Ascending aorta (tissue), 2 donors: ENCODE data around the gene ACTL6B. TPM values are rescaled to one million over a fixed set of nuclear protein-coding genes. Genes with fewer than 3 reads are reported as not detected.

ENCODE experiments used
- DNase-seq, 2 donors: peaks; one replicate each; pipeline ENCODE4 v3.0.0-alpha.2; 2019; ENCODE audit warnings: low spot score in 2 of 2
- H3K27ac ChIP-seq, 2 donors: fragments of 200-600 bp; sonication (generic); one replicate each; pipeline ENCODE4 v1.5.1; 2016 to 2017; ENCODE audit warnings: mild to moderate bottlenecking in 1 of 2
- H3K27me3 ChIP-seq: fragments of 200-600 bp; sonication (generic); one replicate; pipeline ENCODE4 v1.5.1; 2017
- H3K36me3 ChIP-seq, 2 donors: fragments of 200-600 bp; sonication (generic); one replicate each; pipeline ENCODE4 v1.5.1; 2016
- H3K4me1 ChIP-seq, 2 donors: fragments of 200-600 bp; sonication (generic); one replicate each; pipeline ENCODE4 v1.5.1; 2016 to 2017; ENCODE audit warnings: mild to moderate bottlenecking in 1 of 2
- H3K4me3 ChIP-seq, 2 donors: fragments of 200-600 bp; sonication (generic); one replicate each; pipeline ENCODE4 v1.5.1; 2016 to 2017; ENCODE audit warnings: mild to moderate bottlenecking in 1 of 2
- H3K9me3 ChIP-seq, 2 donors: fragments of 200-600 bp; sonication (generic); one replicate each; pipeline ENCODE4 v1.5.1; 2016
- CTCF ChIP-seq, 3 experiments: fragments of 200-600 bp in 2 of 3; fragments of 450-650 bp in 1 of 3; sonication (generic) in 2 of 3; IDR thresholded peaks; one replicate each; pipeline ENCODE4 v1.5.1; 2016 to 2019; ENCODE audit warnings: antibody characterized with exemption in 3 of 3, mild to moderate bottlenecking in 1 of 3, moderate library complexity in 1 of 3
- intact Hi-C: fragments of 100-400 bp; cut with DNase I; formaldehyde crosslinking; loops from one replicate; pipeline ENCODE4 v1.15.1; 2023
- total RNA-seq: library from RNA; depleted of rRNA; stranded (reverse); fragments of >200 nt; gene quantifications from one replicate; pipeline ENCODE4 v1.1.0, GENCODE V29; 2016

ACTL6B gene
- total RNA-seq, 1 donor from 2014 or later = not detected

- no peak for TF ChIP-seq CTCF (IDR thresholded peaks at IDR 0.05)
- peak in 1 of 2 donors; percentile 83 for DNase-seq
- no peaks in the 10 kb centered on the region for H3K36me3 ChIP-seq
- peaks cover 10 to 30% of the 10 kb centered on the region in 2 donors for H3K4me1 ChIP-seq
- H3K9me3 ChIP-seq = no peaks in the 10 kb centered on the region
- intact Hi-C loops = loop anchor here (1.0 to 10.0 kb wide), 6 partner anchors 11 to 539 kb away; partner anchors contain the start of genes MOSPD3, NYAP1 and TRAPPC14
- peak within 1 kb of the TSS; percentile 92 to 96 for H3K4me3 ChIP-seq
- H3K27me3 ChIP-seq = no peaks in the 10 kb centered on the region
- peak within 1 kb of the TSS; percentile 73 to 81 for H3K27ac ChIP-seq
Measured at GRCh38 chr7:100694098-100694745, 38.0 kb upstream of the ACTL6B start, which contains the start of gene GIGYF1. Gene GIGYF1 (minus strand): TSS chr7:100694250. CDS start chr7:100688238, 6,012 bp downstream.

- Histone ChIP-seq H3K4me1 (peaks cover 10 to 30% of the 10 kb centered on the region in 2 donors), H3K9me3 (no peaks in the 10 kb centered on the region), H3K27ac (peak overlapping the region; percentile 60 to 81), H3K27me3 (no peaks in the 10 kb centered on the region), H3K4me3 (peak overlapping the region; percentile 92 to 96), H3K36me3 (peaks cover 5 to 6% of the 10 kb centered on the region in 2 donors)
- intact Hi-C loops = loop anchor here (1.0 to 10.0 kb wide), 6 partner anchors 12 to 539 kb away; partner anchors contain the start of genes MOSPD3, NYAP1 and TRAPPC14
- DNase-seq = no peak
- TF ChIP-seq CTCF (IDR thresholded peaks at IDR 0.05) = no peak
Measured at GRCh38 chr7:100693312-100694097, 37.3 kb upstream of the ACTL6B start.

- H3K27ac ChIP-seq = no peak overlapping the region
- no peak for TF ChIP-seq CTCF (IDR thresholded peaks at IDR 0.05)
- no peaks in the 10 kb centered on the region for H3K9me3 ChIP-seq
- peak overlapping the region; percentile 92 to 96 for H3K4me3 ChIP-seq
- H3K27me3 ChIP-seq = no peaks in the 10 kb centered on the region
- H3K36me3 ChIP-seq = peaks cover 15 to 16% of the 10 kb centered on the region in 2 donors
- peaks cover 10 to 30% of the 10 kb centered on the region in 2 donors for H3K4me1 ChIP-seq
- intact Hi-C loops = loop anchor here (5.0 to 10.0 kb wide), 5 partner anchors 60 to 538 kb away; partner anchors contain the start of genes MOSPD3, NYAP1 and TRAPPC14
- DNase-seq = no peak
Measured at GRCh38 chr7:100692578-100692961, 36.3 kb upstream of the ACTL6B start.

GRCh38 chr7:100691676-100692577 lies 35.7 kb upstream of the ACTL6B start:
- no peaks in the 10 kb centered on the region for H3K9me3 ChIP-seq
- TF ChIP-seq CTCF (IDR thresholded peaks at IDR 0.05) = peak; percentile 85 to 97 (median 92)
- H3K27me3 ChIP-seq = no peaks in the 10 kb centered on the region
- peaks cover 21 to 22% of the 10 kb centered on the region in 2 donors for H3K36me3 ChIP-seq
- H3K4me3 ChIP-seq = peak overlapping the region; percentile 92 to 96
- H3K27ac ChIP-seq = peak overlapping the region in 1 of 2 donors; percentile 20
- intact Hi-C loops = loop anchor here (1.0 to 10.0 kb wide), 7 partner anchors 17 to 537 kb away; partner anchors contain the start of genes MOSPD3, NYAP1 and TRAPPC14
- DNase-seq = peak in 1 of 2 donors; percentile 86
- peaks cover 10 to 30% of the 10 kb centered on the region in 2 donors for H3K4me1 ChIP-seq
